HG03469 (cell line): Measurements from ENCODE around the gene ANKRD55.
"Not testable (repeated sequence)": the region's sequence is repeated elsewhere in the genome, so short reads cannot be mapped to it uniquely, and the experiment has no call there.

Experiments used
- ATAC-seq: cut with Tn5 transposase; IDR thresholded peaks from one replicate; pipeline ENCODE4 v1.9.1; 2021; ENCODE audit warnings: mild to moderate bottlenecking, moderate library complexity, moderate number of reproducible peaks; ENCODE audit not compliant: unreplicated experiment

Gene ANKRD55

DNA sequence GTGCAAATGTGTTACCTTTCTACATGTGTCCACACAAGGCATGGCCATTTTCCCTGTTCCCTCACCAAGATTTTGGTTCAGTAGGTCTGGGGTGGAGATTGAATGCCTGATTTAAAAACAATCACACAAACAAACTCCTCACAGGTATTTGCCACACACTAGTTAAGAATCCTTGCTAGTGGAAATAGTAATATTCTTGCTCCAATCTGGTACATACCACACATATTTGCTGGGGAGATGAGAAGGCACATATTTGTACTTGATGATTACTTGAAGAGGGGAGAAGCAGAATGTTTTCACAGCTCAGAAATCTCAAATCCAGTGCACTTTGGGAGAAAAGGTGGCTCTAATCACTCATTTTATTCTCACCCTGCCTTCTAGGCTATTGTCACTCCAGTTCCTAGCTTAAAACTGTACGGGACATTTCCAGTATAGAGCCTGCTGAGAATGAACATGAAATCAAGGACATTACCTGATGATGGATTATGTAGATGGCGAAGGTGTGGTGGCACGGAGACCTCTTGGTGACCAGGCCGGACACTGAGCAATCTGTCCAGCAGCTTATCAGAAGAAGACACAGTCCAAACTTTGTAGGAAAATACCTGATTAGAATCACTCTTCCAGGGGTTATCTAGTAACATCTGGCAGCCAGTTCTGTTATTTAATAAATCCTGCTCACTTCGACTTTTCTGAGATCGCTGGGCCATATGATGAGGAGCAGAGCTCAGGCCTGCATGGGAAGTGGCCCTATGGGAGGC lies 122.3 kb downstream of the ANKRD55 start:
- ATAC-seq, result no peak

DNA sequence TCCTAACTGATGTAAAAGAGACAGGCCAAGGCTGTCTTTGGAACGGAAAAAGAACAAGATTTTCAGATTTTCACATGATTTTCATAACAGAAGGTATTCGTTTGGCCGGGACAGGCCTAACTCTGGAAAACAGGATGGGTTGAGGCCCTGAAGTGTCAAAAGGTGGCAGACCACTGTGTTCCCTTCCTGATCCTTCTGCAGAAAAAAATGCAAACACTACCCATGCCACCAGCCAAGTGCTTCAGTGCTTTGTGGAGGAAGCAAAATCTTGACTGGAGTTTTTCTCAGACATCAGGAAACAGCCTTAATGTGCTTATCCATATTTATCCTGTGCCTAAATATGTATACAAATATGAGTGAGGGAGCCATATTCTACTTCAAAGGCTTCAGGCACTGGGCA lies 124.9 kb downstream of the ANKRD55 start:
- ATAC-seq, result no peak

DNA sequence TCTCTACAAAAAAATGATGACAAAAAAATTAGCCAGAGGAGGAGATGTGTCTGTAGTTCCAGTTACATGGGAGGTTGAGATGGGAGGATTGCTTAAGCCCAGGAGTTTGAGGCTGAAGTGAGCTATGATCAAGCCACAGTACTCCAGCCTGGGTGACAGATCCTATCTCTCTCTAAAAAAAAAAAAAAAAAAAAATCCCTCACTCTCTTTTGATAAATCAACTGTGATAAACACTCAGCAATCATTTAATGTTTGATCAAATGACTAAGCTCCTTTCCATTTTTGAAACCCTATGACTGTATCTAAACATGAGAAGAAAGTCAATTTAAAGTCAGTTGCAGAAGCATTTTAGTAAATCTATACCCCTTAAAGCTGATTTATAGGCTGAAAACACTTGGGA lies 126.3 kb downstream of the ANKRD55 start:
- ATAC-seq, result no peak

DNA sequence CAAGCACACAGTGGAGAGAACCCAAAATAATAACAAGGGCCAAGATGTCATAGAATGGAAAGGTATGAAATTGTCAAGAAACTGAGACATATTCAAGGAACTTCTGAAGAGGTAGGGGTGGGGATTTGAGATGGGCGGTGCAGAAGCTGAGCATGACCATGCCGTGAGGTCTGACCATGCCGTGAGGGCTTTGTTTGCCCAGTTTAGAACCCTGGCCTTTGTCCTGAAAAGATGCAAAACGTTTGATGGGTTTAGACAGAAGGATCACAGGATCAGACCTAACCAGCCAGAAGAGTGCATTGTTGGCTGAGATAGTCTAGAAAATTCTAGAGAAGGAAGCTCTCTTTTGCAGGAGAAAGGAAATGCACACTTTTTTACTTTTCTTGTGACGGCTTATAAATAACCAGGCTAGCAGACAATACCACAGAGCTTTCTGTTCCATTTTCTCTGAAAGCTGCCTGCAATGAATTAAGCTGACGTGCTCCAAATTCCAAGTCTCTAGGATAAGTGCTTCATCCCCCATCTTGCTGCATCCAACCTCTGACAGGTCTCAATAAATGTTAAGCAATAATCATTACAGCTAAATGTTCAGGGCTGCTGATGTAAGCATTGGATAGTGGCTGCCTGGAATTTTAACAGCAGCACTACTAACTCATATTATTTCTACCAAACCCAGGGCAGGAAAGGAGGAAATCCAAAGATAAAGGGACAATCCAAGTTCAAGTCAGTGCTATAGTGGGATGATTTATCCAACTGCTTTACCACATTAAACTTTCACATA lies 127.4 kb downstream of the ANKRD55 start:
- ATAC-seq, result no peak

DNA sequence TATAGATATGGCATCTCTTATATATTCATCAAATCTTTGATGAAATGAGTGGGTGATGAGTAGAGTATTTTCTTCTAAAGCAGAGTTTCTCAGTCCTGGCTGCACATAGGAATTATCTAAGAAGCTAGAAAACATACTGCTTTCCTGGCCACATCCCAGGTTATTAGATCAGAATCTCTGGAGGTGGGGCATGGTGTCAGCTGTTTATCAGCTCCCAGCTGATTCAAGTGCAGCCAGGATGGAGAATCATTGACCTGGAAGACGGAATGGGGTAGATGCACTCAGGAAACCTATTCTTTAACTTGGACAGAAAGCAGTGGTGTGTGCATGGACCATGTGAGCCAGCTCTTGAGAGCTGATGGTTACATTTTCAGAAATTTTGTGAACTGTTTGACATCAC lies 130.2 kb downstream of the ANKRD55 start:
- ATAC-seq, result no peak

DNA sequence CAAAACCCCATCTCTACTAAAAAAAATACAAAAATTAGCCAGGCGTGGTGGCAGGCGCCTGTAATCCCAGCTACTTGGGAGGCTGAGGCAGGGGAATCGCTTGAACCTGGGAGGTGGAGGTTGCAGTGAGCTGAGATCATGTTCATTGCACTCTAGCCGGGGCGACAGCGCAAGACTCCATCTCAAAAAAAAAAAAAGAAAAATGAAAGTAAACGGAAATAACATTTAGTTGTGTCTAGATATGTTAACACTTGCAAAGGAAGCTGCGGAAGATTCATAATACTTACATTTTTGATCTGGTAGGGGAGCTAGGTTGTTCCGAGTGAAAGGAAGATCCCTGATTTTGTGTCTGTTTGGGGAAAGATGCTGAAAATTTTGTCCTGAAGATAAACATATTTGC lies 130.9 kb downstream of the ANKRD55 start:
- not testable (repeated sequence) for ATAC-seq

DNA sequence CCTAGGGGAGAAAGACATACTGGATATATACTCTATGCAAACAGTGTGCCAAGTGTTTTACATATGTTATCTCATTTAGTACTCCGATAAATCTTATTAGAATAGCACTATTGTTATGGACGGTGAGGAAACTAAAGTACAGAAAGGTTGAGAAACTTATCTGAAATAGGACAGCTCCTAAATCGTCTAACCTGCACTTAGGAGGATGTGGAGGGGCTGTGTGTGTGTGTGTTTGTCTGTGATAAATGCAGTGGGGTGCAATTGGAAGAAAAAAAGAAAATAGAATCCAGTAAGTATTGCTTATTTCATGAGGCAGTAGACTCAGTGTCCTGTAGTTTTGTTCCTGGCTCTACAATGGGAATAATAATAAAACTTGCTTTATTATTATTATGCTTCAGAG lies 131.9 kb downstream of the ANKRD55 start:
- ATAC-seq, result no peak

DNA sequence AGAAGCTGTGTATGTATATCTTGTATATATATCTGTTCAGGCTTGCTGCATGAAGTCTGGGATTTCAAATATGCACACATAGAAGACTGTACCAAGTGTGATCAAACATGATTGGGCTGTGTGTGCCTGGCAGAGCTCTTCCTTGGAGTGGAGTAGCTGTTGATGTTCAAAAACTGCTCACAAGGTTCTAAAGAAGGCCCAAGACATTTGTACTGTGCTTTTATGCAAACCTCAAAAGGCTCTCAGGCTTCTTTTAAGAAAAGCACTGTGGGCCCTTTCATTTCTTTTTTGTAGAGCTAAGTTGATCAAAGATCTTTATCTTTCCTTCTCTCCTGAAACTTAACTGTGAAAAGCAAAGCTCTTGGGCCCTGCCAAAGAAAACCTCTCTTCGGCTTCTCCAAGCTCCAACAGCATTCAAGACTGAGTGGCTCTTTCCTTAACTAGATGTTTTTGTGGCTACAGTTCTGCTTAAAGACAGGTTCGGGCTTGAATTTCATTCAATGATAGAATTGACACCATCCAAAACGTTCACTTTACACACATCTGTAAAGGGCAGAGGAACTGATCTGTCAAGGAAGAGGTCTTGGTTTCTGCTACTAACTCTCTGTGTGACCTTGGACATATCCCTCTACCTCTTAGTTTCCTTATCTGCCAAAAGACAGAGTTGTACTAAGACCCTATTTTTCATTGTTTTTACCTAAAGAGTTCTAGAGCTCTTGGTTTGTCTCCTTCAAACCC lies 132.5 kb downstream of the ANKRD55 start:
- no peak for ATAC-seq

DNA sequence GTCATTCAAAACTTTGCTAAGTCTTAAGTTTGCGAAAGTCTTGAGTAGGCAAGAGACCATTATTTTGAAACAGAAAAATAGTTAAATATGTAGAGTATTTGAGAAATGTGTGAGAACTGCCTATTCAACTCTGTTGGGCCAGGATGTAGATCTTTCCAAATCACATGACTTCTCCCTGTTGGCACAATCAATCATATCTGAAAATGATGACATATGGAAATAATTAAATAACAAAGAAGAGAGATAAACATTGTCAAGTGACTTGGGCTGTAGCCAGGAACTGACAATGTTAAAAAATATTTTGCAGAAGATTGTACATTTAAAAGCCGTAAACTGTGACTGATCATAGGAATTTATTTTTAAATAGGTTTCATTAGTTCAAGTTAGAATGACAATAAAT lies 133.8 kb downstream of the ANKRD55 start:
- no peak for ATAC-seq

DNA sequence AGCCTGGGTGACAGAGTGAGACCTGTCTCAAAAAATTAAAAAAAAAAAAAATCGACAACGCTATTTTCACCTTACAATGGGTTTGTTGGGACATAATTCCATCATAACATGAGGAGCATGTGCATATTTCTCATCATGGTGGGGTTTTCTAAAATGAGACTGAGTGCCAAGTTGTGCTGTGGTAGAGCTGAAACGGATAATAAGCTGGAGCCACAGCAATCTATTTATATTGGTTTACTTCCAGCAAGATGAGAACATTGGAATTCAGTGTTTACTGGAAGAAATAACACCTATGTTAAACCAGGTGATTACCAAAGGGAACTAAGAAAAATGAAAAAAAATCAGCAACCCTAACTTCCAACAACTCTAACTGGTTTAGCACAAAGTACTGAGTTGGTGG lies 136.1 kb downstream of the ANKRD55 start:
- ATAC-seq, result no peak

DNA sequence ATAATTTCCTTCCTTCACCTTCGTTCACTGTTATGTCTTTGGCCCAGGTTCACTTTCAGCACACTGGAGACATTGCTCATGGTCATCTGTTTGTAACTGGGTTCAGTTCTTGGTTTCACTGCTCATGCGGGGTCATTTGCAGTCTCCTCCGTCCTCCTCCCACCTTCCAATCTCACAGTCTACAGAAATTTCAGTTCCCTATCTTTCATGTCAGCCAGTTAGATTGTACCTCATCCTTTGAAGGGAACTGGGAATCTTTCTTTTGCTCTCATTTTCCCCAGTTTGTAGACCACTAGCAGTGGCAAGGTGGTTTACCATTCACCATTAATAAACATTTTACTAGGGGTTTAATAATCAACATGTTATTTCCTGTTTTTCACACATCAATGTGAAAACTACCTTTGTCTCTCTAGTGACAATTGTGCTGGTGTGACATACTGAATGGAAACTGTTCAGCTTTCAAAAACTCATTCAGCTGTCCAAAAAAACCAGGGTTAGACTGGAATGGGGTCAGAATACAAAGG lies 137.5 kb downstream of the ANKRD55 start:
- peak; percentile 46 for ATAC-seq

DNA sequence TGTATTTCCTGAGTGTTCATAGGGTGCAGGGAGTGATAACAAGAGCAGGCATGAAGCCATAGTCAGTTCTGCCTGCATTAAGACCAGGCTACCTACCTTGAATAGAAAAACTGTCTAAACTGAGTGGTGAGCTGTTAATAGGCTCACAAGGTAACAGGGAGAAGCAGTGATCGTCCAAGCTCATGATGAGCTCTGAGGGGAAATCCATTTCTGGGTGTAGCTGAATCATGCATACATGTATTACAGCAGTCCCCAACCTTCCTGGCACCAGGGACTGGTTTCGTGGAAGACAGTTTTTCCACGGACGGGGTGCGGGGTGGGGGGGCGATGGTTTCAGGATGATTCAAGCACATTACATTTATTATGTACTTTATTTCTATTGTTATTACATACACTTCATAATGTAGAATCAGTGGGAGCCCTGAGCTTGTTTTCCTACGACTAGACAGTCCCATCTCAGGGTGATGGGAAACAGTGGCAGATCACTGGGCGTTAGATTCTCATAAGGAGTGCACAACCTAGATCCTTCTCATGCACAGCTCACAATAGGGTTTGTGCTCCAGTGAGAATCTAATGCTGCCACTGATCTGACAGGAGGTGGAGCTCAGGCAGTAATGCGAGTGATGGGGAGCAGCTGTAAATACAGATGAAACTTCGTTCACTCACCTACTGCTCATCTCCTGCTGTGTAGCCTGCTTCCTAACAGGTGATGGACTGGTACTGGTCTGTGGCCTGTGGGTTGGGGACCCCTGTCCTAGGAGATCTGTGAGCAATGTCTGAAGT lies 138.4 kb downstream of the ANKRD55 start:
- peak; percentile 35 for ATAC-seq

DNA sequence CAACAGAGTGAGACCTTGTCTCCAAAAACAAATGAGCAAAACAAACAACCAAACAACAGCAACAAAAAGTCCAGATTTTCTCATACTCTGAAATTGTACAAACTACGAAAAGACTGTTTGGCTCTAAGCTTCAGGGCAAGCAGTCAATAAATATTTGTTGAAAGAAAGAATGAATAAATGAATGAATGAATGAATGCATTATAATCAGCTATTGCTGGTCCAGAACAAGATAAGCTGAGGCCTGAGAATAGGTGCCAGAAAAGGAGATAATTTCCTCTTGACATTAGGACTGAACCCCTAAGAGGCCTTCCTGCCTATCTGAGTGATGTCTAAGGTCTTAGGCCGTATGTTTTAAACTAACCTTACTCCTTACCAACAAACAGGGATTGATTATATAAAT lies 139.2 kb downstream of the ANKRD55 start:
- ATAC-seq, result no peak

DNA sequence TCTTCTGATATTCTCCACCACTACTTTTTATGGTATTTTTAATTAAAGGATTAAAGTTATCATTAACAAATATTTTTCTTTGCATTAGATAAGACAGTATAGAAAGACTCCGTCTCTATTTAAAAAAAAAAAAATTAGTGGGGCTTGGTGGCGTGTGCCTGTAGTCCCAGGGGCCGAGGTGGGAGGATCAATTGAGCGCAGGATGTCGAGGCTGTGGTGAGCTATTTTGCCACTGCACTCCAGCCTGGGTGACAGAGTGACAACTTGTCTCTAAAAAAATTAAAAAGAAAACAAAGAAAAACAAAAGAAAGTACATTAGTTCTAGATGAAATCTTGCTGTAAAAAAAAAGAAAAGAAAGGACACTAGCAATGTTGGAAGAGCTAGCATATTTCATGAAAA lies 141.0 kb downstream of the ANKRD55 start:
- ATAC-seq, result no peak

DNA sequence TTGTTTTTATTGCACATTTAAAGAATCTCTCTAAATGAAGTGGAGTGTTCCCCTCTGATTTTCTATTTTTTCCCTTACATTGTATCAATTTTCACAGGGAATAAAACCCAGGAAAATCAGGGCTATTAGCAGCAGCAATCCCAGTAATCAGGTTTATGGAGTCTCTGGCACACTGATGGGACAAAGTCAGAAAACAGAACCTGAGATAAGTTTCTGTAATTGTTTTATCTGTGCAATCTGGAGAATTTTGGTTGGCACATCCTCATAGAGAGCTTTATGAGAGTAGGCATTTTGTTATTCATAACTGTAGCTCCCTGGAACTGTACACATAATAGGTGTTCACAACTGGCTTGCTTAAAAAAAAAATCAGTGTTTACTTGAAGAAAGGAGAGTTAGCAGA lies 141.5 kb downstream of the ANKRD55 start:
- no peak for ATAC-seq

DNA sequence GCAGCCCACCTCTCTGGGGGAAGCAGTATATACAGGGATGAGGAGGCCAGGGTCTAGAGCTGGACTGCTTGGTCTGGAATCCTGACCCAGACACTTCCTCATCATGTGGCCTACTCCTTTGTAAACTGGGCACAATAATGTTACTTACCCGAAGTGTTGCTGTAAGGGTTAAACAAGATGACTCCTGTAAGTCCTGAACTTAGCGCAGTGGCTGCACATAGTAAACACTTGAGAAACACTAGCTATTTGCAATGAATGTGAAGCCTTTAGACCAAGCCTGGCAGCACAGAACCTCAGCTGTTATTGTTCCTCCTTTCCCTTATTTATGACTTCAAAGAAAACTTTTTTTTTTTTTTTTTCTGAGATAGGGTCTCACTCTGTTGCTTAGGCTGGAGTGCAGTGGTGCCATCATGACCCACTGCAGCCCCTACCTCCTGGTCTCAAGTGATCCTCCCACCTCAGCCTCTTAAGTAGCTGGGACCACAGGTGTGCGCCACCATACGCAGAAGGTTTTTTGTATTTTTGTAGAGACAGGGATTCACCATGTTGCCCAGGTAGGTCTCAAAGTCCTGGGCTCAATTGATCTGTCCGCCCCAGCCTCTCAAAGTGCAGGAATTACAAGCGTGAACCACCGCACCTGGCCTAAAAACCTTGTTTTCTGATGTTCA lies 142.2 kb downstream of the ANKRD55 start:
- no peak for ATAC-seq

DNA sequence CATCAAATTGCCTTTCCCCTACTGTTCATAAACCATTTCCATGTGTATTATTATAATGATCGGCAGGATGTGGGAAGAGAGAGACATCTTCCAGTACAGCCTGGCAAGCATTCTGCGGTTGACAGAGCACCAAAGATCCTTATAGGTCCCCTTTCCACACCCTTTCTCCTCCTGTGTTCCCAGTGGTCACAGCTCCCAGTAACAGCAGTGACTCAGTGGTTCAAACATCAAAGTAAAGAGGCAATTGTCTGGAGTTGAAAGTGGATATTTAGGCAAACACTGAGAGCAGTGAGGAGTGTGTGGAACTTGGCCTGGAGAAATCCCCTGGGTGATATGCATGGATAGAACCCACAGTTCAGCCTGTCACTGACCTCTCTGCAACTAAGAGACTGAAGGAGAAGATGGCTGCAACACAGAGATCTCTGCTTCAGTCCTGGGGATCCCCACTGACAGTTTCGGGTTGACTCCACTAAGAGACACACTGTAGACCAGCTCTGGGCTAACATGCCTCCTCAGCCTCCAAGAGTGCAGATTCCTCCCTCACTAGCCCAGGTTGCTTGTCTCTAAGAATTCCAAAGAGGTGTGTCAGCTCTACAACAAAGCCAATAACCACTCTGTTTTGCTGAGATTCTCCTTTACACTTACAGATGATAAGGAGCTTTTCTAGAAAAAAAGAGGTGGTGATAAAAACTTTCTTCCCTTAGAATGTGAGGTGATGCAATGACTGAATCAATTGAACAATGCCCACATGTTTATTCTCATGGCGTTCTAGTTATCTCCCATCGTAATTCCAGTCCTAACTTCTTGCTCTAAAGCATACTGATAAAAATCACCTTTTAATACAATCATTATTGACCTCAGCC lies 143.9 kb downstream of the ANKRD55 start:
- ATAC-seq, result peak; percentile 94

DNA sequence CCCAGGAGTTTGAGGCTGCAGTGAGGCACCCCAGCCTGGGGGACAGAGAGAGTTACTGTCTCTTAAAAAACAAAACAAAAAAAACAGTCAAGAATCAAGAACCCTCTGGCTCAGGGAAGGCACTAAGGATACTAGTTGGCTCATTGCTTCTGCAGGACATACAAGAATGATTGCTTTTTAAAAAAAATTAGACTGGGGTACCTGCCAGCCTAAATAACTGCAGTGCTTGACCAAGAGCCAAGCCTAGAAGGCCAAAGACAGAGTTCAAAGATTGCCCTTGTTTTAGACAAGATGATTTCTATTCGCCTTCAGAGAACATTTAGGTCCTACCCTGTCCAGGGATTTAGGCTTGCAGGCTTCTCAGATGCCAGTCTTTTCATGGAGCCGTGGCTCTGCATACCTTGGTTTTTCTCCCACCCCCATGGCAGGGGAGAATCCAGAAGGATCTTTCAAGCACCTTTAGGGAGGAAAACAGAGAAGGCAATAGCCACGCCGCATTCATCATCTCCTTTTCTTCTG lies 144.6 kb downstream of the ANKRD55 start:
- no peak for ATAC-seq

DNA sequence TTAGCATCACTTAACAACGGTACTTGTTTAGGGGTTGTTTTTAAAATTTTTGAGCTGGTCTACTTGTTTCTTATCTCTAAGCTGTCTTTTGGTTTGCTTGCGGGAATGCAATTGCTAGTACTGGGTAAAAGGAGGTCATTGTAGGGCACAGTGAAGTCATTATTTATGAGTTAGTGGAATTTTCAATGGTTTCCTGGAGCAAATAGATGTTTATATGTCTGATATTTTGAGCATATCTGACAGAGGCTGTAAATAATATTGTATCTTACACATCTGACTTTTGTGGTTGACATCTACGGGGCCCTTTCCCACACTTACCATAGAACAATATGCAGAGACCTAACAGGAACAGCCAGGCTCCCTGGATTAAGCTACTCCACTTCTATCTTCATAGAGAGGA lies 147.9 kb downstream of the ANKRD55 start:
- ATAC-seq, result no peak
